Endodermal cell (in vitro differentiated cells): ENCODE measurements around the gene IL26. TPM values are rescaled to one million over a fixed set of nuclear protein-coding genes. Genes with fewer than 3 reads are reported as not detected.

Source experiments
- DNase-seq: peaks from one replicate; pipeline ENCODE4 v3.0.0-alpha.2; 2017
- H3K27ac ChIP-seq: 2 replicates; pipeline ENCODE4 v1.5.1; 2013; ENCODE audit warnings: mild to moderate bottlenecking, low read depth, low read length, moderate library complexity
- H3K27me3 ChIP-seq: 2 replicates; pipeline ENCODE4 v1.6.1; 2013; ENCODE audit warnings: mild to moderate bottlenecking, low read length, moderate library complexity; ENCODE audit not compliant: insufficient read depth, control insufficient read depth, poor library complexity, severe bottlenecking
- H3K36me3 ChIP-seq: 2 replicates; pipeline ENCODE4 v1.7.0; 2013; ENCODE audit warnings: mild to moderate bottlenecking, low read length, moderate library complexity; ENCODE audit not compliant: control insufficient read depth, insufficient read depth
- H3K4me1 ChIP-seq: one replicate; pipeline ENCODE4 v1.7.0; 2013; ENCODE audit warnings: low read length; ENCODE audit not compliant: control insufficient read depth, insufficient read depth
- H3K4me3 ChIP-seq: 2 replicates; pipeline ENCODE4 v1.5.1; 2013; ENCODE audit warnings: mild to moderate bottlenecking, low read length, moderate library complexity
- H3K9ac ChIP-seq: 2 replicates; pipeline ENCODE4 v1.6.1; 2013; ENCODE audit warnings: mild to moderate bottlenecking, low read length, moderate library complexity; ENCODE audit not compliant: poor library complexity, severe bottlenecking; ENCODE audit errors: extremely low read depth
- H3K9me3 ChIP-seq: 2 replicates; pipeline ENCODE4 v1.6.1; 2013; ENCODE audit warnings: mild to moderate bottlenecking, low read length, moderate library complexity; ENCODE audit not compliant: control insufficient read depth
- H3K27ac Mint-ChIP-seq: 2 replicates; pipeline ENCODE4 v1.8.0; 2020; ENCODE audit warnings: mixed read lengths
- H3K27me3 Mint-ChIP-seq: 2 replicates; pipeline ENCODE4 v1.8.0; 2021; ENCODE audit warnings: mild to moderate bottlenecking, mixed read lengths; ENCODE audit not compliant: insufficient read depth
- H3K36me3 Mint-ChIP-seq: 2 replicates; pipeline ENCODE4 v1.8.0; 2020; ENCODE audit warnings: low read depth, mixed read lengths
- H3K4me1 Mint-ChIP-seq: 2 replicates; pipeline ENCODE4 v1.8.0; 2020; ENCODE audit warnings: mixed read lengths
- H3K4me3 Mint-ChIP-seq: 2 replicates; pipeline ENCODE4 v1.8.0; 2020; ENCODE audit warnings: mild to moderate bottlenecking, moderate library complexity, mixed read lengths
- H3K9me3 Mint-ChIP-seq: 2 replicates; pipeline ENCODE4 v1.8.0; 2020; ENCODE audit warnings: mild to moderate bottlenecking, mixed read lengths
- CTCF ChIP-seq: fragments of 200-600 bp; sonication (generic); conservative IDR thresholded peaks from 2 replicates; pipeline ENCODE4 v1.5.0; 2021; ENCODE audit warnings: antibody characterized with exemption, mild to moderate bottlenecking
- WGBS, 2 experiments: methylation state at CpG; one replicate each; pipeline versions ENCODE4 v1.1.5 to v1.1.7; 2013; ENCODE audit warnings: missing lambda C conversion rate in 2 of 2, mixed read lengths in 1 of 2; ENCODE audit not compliant: insufficient coverage in 1 of 2, insufficient read length in 1 of 2; 5-methylcytosine and 5-hydroxymethylcytosine counted together
- total RNA-seq, 2 donors: library from RNA; stranded (reverse); fragmentation: NEBNext Ultra II Directional in 1 of 2; extraction: Animal tissue kit (Norgen Biotek cat#: 25700) in 1 of 2; gene quantifications; 2 replicates in 1 of 2; 3 replicates in 1 of 2; pipeline ENCODE4 v1.2.1, GENCODE V29; 2021

IL26 gene
- total RNA-seq, 2 donors from 2014 or later, result not detected

GRCh38 chr12:68206446-68206845 is 19.2 kb downstream of the IL26 start:
- no peak for TF ChIP-seq CTCF
- no peak for DNase-seq
- H3K27me3 ChIP-seq, result peaks cover 50% of the 10 kb centered on the region
- H3K9me3 Mint-ChIP-seq, result no peaks in the 10 kb centered on the region
- H3K4me1 Mint-ChIP-seq, result peaks cover 13% of the 10 kb centered on the region
- WGBS, 2 experiments, result 67 to 83% methylated on average over 1 of the region's 1 CpG
- H3K36me3 ChIP-seq, result no peaks in the 10 kb centered on the region
- H3K4me3 ChIP-seq, result no peak overlapping the region
- H3K36me3 Mint-ChIP-seq, result no peaks in the 10 kb centered on the region
- H3K9me3 ChIP-seq, result no peaks in the 10 kb centered on the region
- H3K27me3 Mint-ChIP-seq, result peaks cover 33% of the 10 kb centered on the region
- H3K4me1 ChIP-seq, result no peaks in the 10 kb centered on the region
- H3K4me3 Mint-ChIP-seq, result no peak overlapping the region
- no peak overlapping the region for H3K27ac Mint-ChIP-seq
- no peak overlapping the region for H3K9ac ChIP-seq
- no peak overlapping the region for H3K27ac ChIP-seq

GRCh38 chr12:68203460-68203875 is 22.1 kb downstream of the IL26 start:
- Histone ChIP-seq H3K36me3 (no peaks in the 10 kb centered on the region), H3K27me3 (peaks cover 72% of the 10 kb centered on the region), H3K9me3 (no peaks in the 10 kb centered on the region), H3K4me3 (no peak overlapping the region), H3K4me1 (no peaks in the 10 kb centered on the region), H3K27ac (no peak overlapping the region), H3K9ac (no peak overlapping the region)
- H3K4me3 Mint-ChIP-seq, result no peak overlapping the region
- no peaks in the 10 kb centered on the region for H3K36me3 Mint-ChIP-seq
- peaks cover 20% of the 10 kb centered on the region for H3K4me1 Mint-ChIP-seq
- H3K27me3 Mint-ChIP-seq, result peaks cover 44% of the 10 kb centered on the region
- no peaks in the 10 kb centered on the region for H3K9me3 Mint-ChIP-seq
- WGBS, 2 experiments, result 40 to 100% methylated on average over 1 to 5 of the region's 5 CpGs
- TF ChIP-seq CTCF, result no peak
- no peak for DNase-seq
- no peak overlapping the region for H3K27ac Mint-ChIP-seq

- DNase-seq, result no peak
- Histone ChIP-seq H3K27ac (no peak overlapping the region), H3K4me3 (no peak overlapping the region), H3K36me3 (no peaks in the 10 kb centered on the region), H3K9me3 (no peaks in the 10 kb centered on the region), H3K27me3 (peaks cover 61% of the 10 kb centered on the region), H3K9ac (no peak overlapping the region), H3K4me1 (no peaks in the 10 kb centered on the region)
- H3K9me3 Mint-ChIP-seq, result no peaks in the 10 kb centered on the region
- no peak for TF ChIP-seq CTCF
- no peaks in the 10 kb centered on the region for H3K36me3 Mint-ChIP-seq
- WGBS, 2 experiments, result 95% methylated on average over 2 of the region's 2 CpGs
- no peak overlapping the region for H3K27ac Mint-ChIP-seq
- H3K27me3 Mint-ChIP-seq, result peaks cover 37% of the 10 kb centered on the region
- peaks cover 20% of the 10 kb centered on the region for H3K4me1 Mint-ChIP-seq
- H3K4me3 Mint-ChIP-seq, result no peak overlapping the region
Observed at GRCh38 chr12:68200854-68201253, 24.8 kb downstream of the IL26 start.
